K562 (cell line): Measurements from ENCODE around the gene DDAH2. TPM values are rescaled to one million over a fixed set of nuclear protein-coding genes. Genes with fewer than 3 reads are reported as not detected.

ENCODE experiments used
- CCNT2 ChIP-seq: IDR thresholded peaks from 2 replicates; pipeline ENCODE4 v1.6.1; 2011; ENCODE audit warnings: borderline replicate concordance, low read depth, mild to moderate bottlenecking, moderate library complexity, mixed read lengths, low read length; ENCODE audit not compliant: insufficient read length; ENCODE audit errors: extremely low read depth
- EZH2 ChIP-seq: IDR thresholded peaks from 2 replicates; pipeline ENCODE4 v1.6.1; 2012; ENCODE audit warnings: low read depth, mild to moderate bottlenecking, inconsistent platforms, low read length, borderline replicate concordance
- FOS ChIP-seq: IDR thresholded peaks from 3 replicates; pipeline ENCODE4 v1.6.1; 2011; ENCODE audit not compliant: insufficient read length; ENCODE audit errors: extremely low read depth
- GATA2 ChIP-seq: sonication (generic); formaldehyde crosslinking; IDR thresholded peaks from 2 replicates; pipeline ENCODE4 v1.4.0; 2020; ENCODE audit warnings: mild to moderate bottlenecking, missing genetic modification reagents
- MCM3 ChIP-seq: fragments of 450-650 bp; IDR thresholded peaks from 2 replicates; pipeline ENCODE4 v1.6.1; 2016
- MEIS2 ChIP-seq: fragments of 450-650 bp; IDR thresholded peaks from 2 replicates; pipeline ENCODE4 v1.6.1; 2014; ENCODE audit warnings: mild to moderate bottlenecking; ENCODE audit not compliant: partially characterized antibody
- POLR2A ChIP-seq: fragments of 450-650 bp; conservative IDR thresholded peaks from 2 replicates; pipeline ENCODE4 v1.6.1; 2016
- PURB ChIP-seq: sonication (generic); formaldehyde crosslinking; IDR thresholded peaks from 2 replicates; pipeline ENCODE4 v1.9.0; 2021; ENCODE audit warnings: low read depth, mild to moderate bottlenecking, missing genetic modification reagents
- RBM22 ChIP-seq: fragments of 200-400 bp; formaldehyde crosslinking; IDR thresholded peaks from 2 replicates; pipeline ENCODE4 v1.6.1; 2018; ENCODE audit warnings: low read length, low read depth; ENCODE audit not compliant: poor library complexity, severe bottlenecking
- RUNX1 ChIP-seq: sonication (generic); IDR thresholded peaks from 2 replicates; pipeline ENCODE4 v1.6.1; 2016; ENCODE audit warnings: antibody characterized with exemption, low read depth
- SMAD2 ChIP-seq: fragments of 150-350 bp; IDR thresholded peaks from 2 replicates; pipeline ENCODE4 v1.6.1; 2014; ENCODE audit warnings: low read depth, mild to moderate bottlenecking, low read length
- SUPT5H ChIP-seq: fragments of 450-650 bp; IDR thresholded peaks from 2 replicates; pipeline ENCODE4 v1.6.1; 2016
- ZC3H4 ChIP-seq: sonication (generic); formaldehyde crosslinking; IDR thresholded peaks from 2 replicates; pipeline ENCODE4 v1.9.0; 2021; ENCODE audit warnings: missing genetic modification reagents, borderline replicate concordance
- ZNF184 ChIP-seq: sonication (generic); formaldehyde crosslinking; IDR thresholded peaks from 2 replicates; pipeline ENCODE4 v1.5.0; 2020; ENCODE audit warnings: missing genetic modification reagents
- ZNF408 ChIP-seq: fragments of 250-450 bp; sonication (Bioruptor Pico); IDR thresholded peaks from 2 replicates; pipeline ENCODE4 v1.4.0; 2020; ENCODE audit warnings: low read depth, mild to moderate bottlenecking, moderate library complexity
- polyA plus RNA-seq, 8 experiments: library from polyadenylated mRNA; depleted of rRNA in 4 of 8; stranded (reverse) in 5 of 8; unstranded in 3 of 8; fragments of >200 nt; fragmentation: Nextera tagmentation in 2 of 8; fragmentation: Illumina TruSeq in 1 of 8; extraction: Ambion mirVana in 2 of 8; extraction: Trizol in 1 of 8; gene quantifications; 2 replicates each; pipeline versions ENCODE4 v1.2.1 to v1.2.3, GENCODE V29; 2011 to 2014; ENCODE audit warnings: inconsistent platforms in 1 of 8, missing spikeins in 1 of 8
- total RNA-seq, 7 experiments: library from RNA; depleted of rRNA in 6 of 7; stranded (reverse); fragments of >200 nt in 6 of 7; fragmentation: Illumina TruSeq in 2 of 7; extraction: Trizol in 2 of 7; gene quantifications; 2 replicates each; pipeline versions ENCODE4 v1.2.1 to v1.2.3, GENCODE V29; 2011 to 2021; ENCODE audit warnings: low replicate concordance in 1 of 7
- TF ChIP-seq, protein P1 (sequence below): fragments of 450-650 bp; IDR thresholded peaks from 2 replicates; pipeline ENCODE4 v1.7.1; 2018; ENCODE audit warnings: mild to moderate bottlenecking, low read depth; ENCODE audit not compliant: partially characterized antibody
- TF ChIP-seq, protein P2 (sequence below): fragments of 250-450 bp; sonication (Bioruptor Pico); IDR thresholded peaks from 2 replicates; pipeline ENCODE4 v1.4.0; 2020; ENCODE audit warnings: borderline replicate concordance
- TF ChIP-seq, protein P3 (sequence below): fragments of 450-650 bp; formaldehyde crosslinking; IDR thresholded peaks from 2 replicates; pipeline ENCODE4 v1.4.0; 2020; ENCODE audit warnings: mild to moderate bottlenecking, moderate library complexity
- TF ChIP-seq, protein P4 (sequence below): sonication (generic); formaldehyde crosslinking; IDR thresholded peaks from 2 replicates; pipeline ENCODE4 v1.8.0; 2022; ENCODE audit warnings: mild to moderate bottlenecking, missing genetic modification reagents
- TF ChIP-seq, protein P5 (sequence below): sonication (generic); formaldehyde crosslinking; IDR thresholded peaks from 2 replicates; pipeline ENCODE4 v1.8.0; 2022; ENCODE audit warnings: missing genetic modification reagents, mild to moderate bottlenecking, moderate library complexity, borderline replicate concordance

Gene DDAH2
- total and polyA plus RNA-seq, 9 of the 15 experiments (the other 6 are each of a cell fraction or from before 2014, with no cell fraction given): 1.8 to 45.4 (median 21.4) TPM

DNA sequence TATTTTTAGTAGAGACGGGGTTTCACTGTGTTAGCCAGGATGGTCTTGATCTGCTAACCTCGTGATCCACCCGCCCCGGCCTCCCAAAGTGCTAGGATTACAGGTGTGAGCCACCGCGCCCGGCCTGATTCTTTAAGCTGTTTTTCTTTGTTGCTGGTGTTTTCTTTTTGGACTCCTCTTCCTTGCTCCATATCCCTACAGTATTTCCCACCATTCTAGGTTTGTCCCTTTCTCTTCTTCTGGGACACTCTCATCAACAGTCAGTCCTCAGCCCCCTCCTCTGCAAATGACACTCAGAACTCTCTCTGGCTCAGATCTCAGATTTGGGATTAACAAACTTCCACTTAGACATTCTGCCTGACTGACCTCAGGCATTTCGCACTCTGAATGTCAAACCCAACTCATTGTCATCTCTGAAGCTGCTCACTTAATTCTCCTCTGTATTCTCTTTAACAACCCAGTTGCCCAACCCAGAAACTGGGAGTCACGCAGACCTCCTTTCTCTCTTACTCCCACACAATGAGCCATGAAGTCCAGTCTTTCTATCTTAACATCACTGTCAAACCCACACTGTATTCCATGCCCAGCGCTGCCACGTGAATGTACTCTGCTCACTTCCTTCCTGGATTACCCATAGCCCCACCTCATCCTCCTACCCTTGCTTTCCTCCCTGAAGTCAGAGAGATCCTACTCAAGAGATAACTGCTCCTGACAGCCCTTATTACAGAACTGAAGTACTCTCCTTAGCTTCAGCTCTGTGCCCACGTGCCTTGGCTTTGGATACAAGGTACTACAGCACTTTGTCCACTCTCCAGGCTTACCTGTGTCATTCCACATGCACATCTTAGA is 3.4 kb downstream of the DDAH2 start (continued):
- TF ChIP-seq, protein P1, sequence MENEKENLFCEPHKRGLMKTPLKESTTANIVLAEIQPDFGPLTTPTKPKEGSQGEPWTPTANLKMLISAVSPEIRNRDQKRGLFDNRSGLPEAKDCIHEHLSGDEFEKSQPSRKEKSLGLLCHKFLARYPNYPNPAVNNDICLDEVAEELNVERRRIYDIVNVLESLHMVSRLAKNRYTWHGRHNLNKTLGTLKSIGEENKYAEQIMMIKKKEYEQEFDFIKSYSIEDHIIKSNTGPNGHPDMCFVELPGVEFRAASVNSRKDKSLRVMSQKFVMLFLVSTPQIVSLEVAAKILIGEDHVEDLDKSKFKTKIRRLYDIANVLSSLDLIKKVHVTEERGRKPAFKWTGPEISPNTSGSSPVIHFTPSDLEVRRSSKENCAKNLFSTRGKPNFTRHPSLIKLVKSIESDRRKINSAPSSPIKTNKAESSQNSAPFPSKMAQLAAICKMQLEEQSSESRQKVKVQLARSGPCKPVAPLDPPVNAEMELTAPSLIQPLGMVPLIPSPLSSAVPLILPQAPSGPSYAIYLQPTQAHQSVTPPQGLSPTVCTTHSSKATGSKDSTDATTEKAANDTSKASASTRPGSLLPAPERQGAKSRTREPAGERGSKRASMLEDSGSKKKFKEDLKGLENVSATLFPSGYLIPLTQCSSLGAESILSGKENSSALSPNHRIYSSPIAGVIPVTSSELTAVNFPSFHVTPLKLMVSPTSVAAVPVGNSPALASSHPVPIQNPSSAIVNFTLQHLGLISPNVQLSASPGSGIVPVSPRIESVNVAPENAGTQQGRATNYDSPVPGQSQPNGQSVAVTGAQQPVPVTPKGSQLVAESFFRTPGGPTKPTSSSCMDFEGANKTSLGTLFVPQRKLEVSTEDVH: peak; percentile 45
- TF ChIP-seq ZNF184 (CRISPR knock-in tag) (no peak), SUPT5H (peak; percentile 63; the same call in 1 of the 2 replicates), EZH2 (no peak), POLR2A (peak; percentile 55; the same call in 1 of the 2 replicates), SMAD2 (no peak), RBM22 (no peak), MEIS2 (no peak), CCNT2 (no peak), PURB (CRISPR knock-in tag) (no peak), ZNF408 (CRISPR knock-in tag) (no peak), RUNX1 (no peak), ZC3H4 (CRISPR knock-in tag) (no peak), FOS (no peak), GATA2 (CRISPR knock-in tag) (no peak; the same call in 1 of the 2 replicates), MCM3 (no peak)
- TF ChIP-seq, protein P2, sequence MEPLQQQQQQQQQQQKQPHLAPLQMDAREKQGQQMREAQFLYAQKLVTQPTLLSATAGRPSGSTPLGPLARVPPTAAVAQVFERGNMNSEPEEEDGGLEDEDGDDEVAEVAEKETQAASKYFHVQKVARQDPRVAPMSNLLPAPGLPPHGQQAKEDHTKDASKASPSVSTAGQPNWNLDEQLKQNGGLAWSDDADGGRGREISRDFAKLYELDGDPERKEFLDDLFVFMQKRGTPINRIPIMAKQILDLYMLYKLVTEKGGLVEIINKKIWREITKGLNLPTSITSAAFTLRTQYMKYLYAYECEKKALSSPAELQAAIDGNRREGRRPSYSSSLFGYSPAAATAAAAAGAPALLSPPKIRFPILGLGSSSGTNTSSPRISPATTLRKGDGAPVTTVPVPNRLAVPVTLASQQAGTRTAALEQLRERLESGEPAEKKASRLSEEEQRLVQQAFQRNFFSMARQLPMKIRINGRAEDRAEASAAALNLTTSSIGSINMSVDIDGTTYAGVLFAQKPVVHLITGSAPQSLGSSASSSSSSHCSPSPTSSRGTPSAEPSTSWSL (CRISPR knock-in tag): peak; percentile 95; the same call in 1 of the 2 replicates
- TF ChIP-seq, protein P3, sequence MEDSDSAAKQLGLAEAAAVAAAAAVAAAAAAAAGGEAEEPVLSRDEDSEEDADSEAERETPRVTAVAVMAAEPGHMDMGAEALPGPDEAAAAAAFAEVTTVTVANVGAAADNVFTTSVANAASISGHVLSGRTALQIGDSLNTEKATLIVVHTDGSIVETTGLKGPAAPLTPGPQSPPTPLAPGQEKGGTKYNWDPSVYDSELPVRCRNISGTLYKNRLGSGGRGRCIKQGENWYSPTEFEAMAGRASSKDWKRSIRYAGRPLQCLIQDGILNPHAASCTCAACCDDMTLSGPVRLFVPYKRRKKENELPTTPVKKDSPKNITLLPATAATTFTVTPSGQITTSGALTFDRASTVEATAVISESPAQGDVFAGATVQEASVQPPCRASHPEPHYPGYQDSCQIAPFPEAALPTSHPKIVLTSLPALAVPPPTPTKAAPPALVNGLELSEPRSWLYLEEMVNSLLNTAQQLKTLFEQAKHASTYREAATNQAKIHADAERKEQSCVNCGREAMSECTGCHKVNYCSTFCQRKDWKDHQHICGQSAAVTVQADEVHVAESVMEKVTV (CRISPR knock-in tag): peak; percentile 34; the same call in 1 of the 2 replicates
- TF ChIP-seq, protein P4, sequence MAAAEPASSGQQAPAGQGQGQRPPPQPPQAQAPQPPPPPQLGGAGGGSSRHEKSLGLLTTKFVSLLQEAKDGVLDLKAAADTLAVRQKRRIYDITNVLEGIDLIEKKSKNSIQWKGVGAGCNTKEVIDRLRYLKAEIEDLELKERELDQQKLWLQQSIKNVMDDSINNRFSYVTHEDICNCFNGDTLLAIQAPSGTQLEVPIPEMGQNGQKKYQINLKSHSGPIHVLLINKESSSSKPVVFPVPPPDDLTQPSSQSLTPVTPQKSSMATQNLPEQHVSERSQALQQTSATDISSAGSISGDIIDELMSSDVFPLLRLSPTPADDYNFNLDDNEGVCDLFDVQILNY (CRISPR knock-in tag): no peak
- TF ChIP-seq, protein P5, sequence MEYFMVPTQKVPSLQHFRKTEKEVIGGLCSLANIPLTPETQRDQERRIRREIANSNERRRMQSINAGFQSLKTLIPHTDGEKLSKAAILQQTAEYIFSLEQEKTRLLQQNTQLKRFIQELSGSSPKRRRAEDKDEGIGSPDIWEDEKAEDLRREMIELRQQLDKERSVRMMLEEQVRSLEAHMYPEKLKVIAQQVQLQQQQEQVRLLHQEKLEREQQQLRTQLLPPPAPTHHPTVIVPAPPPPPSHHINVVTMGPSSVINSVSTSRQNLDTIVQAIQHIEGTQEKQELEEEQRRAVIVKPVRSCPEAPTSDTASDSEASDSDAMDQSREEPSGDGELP (CRISPR knock-in tag): no peak
